Activated T-helper 2 cell treated with anti-CD3 and anti-CD28 coated beads, Interferon-gamma antibody, Interleukin-2, Interleukin-4, amounts not matched to agents 10 μg/mL and 5 μg/mL and 100 μg/mL, durations not matched to agents 14 hours and 24 hours and 36 hours (primary cell): ENCODE results near the gene ZBTB20. TPM values are rescaled to one million over a fixed set of nuclear protein-coding genes. Genes with fewer than 3 reads are reported as not detected.

Source experiments
- DNase-seq: peaks from one replicate; pipeline ENCODE4 v3.0.0; 2021; ENCODE audit warnings: low spot score
- H3K27ac Mint-ChIP-seq: one replicate; pipeline ENCODE4 v1.8.0; 2021; ENCODE audit warnings: mixed read lengths
- H3K27me3 Mint-ChIP-seq: one replicate; pipeline ENCODE4 v1.8.0; 2021; ENCODE audit warnings: low read depth, mixed read lengths
- H3K36me3 Mint-ChIP-seq: one replicate; pipeline ENCODE4 v1.8.0; 2021; ENCODE audit warnings: low read depth, mixed read lengths
- H3K4me1 Mint-ChIP-seq: one replicate; pipeline ENCODE4 v1.8.0; 2021; ENCODE audit warnings: low read depth, mixed read lengths
- H3K4me3 Mint-ChIP-seq: one replicate; pipeline ENCODE4 v1.8.0; 2021; ENCODE audit warnings: low read depth, mild to moderate bottlenecking, moderate library complexity, mixed read lengths
- H3K9me3 Mint-ChIP-seq: one replicate; pipeline ENCODE4 v1.8.0; 2021; ENCODE audit warnings: mixed read lengths
- intact Hi-C: fragments of 100-400 bp; cut with micrococcal nuclease; formaldehyde crosslinking; loops from one replicate; pipeline ENCODE4 v1.15.1; 2023
- total RNA-seq: library from RNA; stranded (reverse); gene quantifications from 2 replicates; pipeline ENCODE4 v1.2.3, GENCODE V29; 2022

Gene ZBTB20
- total RNA-seq, 1 donor from 2014 or later = 3.3 TPM

DNA sequence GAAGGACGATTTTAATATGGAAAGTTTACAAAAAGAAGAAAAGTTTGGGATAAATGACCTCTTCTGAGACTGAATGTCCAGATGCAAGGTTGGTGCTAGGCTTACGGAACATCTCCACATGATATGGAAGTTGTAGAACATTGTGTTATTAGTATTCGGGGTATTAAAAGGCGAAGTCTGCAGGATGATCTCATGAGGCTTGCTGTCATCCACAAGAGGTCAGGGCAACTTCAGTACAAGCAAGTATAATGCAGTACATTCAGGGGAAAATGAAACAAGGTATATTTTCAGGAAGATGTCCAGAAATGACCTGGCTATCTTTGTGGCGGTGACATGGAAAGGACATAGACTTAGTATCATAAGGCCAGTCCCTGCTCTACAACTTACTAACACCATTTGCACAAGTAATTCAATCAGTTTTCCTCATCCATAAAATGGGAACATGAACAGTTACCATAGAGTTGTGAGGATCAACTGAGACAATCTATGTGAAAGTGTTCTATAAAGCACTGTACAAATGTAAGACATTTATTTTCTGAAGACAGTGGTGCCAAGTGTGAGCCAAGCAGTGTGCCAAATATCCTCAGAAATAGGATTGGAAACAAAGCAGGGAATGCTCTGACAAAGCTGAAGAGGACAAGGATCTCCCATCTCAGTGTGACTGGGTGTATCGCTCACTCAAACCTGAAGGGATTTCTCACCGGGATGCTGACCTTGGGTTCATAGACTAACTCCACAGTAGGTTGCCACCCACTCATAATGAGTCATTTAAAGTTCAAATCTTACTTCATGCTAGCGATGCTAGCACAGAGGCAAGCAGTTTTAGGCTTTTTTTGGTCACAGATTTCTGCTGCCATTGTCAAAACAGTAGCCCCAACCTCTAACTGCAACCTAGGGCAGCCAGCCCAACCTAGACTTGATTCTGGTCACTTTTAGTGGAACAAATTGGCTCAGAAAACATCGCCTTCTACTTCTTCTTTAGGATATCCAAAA, 735.0 kb downstream of the ZBTB20 start:
- Mint-ChIP-seq H3K4me3 (no peak overlapping the region), H3K36me3 (no peaks in the 10 kb centered on the region), H3K9me3 (no peaks in the 10 kb centered on the region), H3K27me3 (no peaks in the 10 kb centered on the region), H3K27ac (peak overlapping the region; percentile 47), H3K4me1 (peaks cover 33% of the 10 kb centered on the region)
- no peak for DNase-seq
- intact Hi-C loops = loop anchor here (1.0 to 10.0 kb wide), 2 partner anchors 735 to 1243 kb away; partner anchors contain the start of gene ZBTB20

DNA sequence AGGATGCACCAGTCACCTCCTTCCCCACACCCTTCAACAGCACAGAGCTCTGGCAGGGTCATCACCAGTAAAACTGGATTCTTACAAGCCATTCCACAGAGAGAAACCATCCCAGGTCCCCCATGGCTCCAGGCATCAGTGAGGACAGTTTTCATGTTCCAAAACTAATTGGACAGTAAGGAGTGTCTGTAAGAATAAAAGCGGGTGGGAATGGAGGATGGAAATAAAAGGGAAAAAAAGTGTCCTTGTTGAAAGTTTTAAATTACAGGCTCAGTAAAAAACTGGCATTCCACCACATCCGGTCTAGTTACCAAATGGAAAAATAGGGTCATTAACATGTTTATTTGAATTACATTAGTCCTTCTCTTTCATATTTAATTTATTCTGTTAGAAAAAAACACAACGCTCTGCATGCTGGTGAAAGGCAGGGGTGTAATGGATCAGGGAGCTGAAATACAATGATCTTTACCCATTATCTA, 735.9 kb downstream of the ZBTB20 start:
- no peak for DNase-seq
- intact Hi-C loops = loop anchor here (10.0 kb wide), 1 partner anchor 1244 kb away; no protein-coding TSS in a partner anchor
- Mint-ChIP-seq H3K27me3 (no peaks in the 10 kb centered on the region), H3K27ac (peak overlapping the region; percentile 2), H3K9me3 (no peaks in the 10 kb centered on the region), H3K4me1 (peaks cover 27% of the 10 kb centered on the region), H3K36me3 (no peaks in the 10 kb centered on the region), H3K4me3 (no peak overlapping the region)

GRCh38 chr3:114408736-114409670, 738.1 kb downstream of the ZBTB20 start:
- no peak for DNase-seq
- intact Hi-C loops = no loop called here
- H3K27ac Mint-ChIP-seq = no peak overlapping the region
- no peaks in the 10 kb centered on the region for H3K36me3 Mint-ChIP-seq
- peaks cover 2% of the 10 kb centered on the region for H3K27me3 Mint-ChIP-seq
- H3K4me1 Mint-ChIP-seq = peaks cover 25% of the 10 kb centered on the region
- no peaks in the 10 kb centered on the region for H3K9me3 Mint-ChIP-seq
- H3K4me3 Mint-ChIP-seq = no peak overlapping the region

DNA sequence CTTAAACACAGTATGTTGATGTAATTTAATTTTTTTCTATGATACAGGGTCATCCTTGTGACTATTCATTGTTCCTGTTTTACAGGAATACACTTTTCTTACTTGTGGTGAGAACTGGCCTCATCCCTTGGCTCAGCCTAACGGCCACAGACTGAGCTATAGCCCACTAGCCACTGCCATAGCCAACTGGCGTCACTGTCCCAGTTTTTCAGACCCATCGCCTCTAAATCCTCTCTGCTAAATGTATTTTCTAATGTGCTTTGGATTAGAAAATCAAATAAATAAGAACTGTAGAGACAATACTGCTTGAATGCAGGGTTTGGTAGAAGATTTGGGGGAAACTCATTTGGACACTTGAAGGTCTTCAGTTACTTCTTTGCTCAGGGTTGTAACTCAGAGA, 740.2 kb downstream of the ZBTB20 start:
- Mint-ChIP-seq H3K27me3 (peaks cover 4% of the 10 kb centered on the region), H3K9me3 (no peaks in the 10 kb centered on the region), H3K36me3 (no peaks in the 10 kb centered on the region), H3K4me3 (no peak overlapping the region), H3K4me1 (peaks cover 10% of the 10 kb centered on the region), H3K27ac (no peak overlapping the region)
- intact Hi-C loops = no loop called here
- no peak for DNase-seq

DNA sequence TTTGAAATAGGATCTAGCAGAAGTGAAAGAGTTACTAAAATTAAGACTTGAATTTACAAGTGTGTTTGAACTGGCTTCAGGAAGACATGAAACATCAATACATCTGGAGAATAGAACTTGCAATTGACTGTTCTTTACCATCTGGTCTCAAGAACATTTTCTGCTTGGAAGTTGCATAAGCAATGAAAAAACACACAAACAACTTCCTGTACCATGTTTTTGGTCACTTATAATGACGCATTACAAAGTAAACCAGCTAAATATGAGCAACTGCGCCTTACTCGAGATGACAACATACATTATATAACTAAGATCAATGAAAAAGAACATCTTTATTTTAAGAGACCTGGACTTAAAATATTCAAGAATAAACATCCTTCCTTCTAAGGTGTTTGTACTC, 740.8 kb downstream of the ZBTB20 start:
- Mint-ChIP-seq H3K4me3 (no peak overlapping the region), H3K9me3 (no peaks in the 10 kb centered on the region), H3K27me3 (peaks cover 4% of the 10 kb centered on the region), H3K27ac (no peak overlapping the region), H3K4me1 (peaks cover 5% of the 10 kb centered on the region), H3K36me3 (no peaks in the 10 kb centered on the region)
- intact Hi-C loops = no loop called here
- DNase-seq = no peak

DNA sequence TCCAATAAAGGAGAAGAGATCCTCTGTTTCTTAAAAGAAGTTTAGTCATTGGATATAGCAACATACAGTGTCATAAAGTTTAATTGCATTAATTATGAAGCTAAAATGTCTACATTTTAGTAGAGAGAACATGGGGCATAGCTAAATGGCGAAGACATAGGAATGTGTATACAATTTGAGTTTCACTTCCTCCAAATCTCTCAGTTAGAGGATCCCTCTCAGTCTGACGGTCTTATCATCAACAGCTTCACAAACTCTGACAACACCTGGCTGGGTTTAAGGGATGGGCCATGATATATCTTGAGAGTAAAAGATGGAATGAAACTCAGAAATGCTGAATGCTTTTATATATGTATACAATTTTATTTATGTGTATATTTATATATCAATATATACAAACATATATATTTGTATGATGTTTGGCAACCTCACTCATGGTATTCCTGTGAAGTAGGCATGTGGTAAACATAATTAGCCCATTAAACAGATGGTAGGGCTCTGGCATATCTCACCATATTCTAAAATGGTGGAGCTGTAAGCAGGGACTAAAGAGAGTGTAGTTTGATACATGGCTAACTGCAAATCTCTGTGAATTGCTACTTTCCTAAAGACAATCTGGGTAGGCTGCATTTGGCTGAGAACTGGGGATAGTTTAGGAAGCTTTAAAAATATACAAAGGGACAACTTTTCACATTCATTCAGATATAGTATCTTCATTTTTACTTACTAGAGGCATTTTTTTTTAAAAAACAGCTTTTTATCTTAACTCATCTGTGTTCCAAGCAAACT, 741.7 kb downstream of the ZBTB20 start:
- no peak overlapping the region for H3K27ac Mint-ChIP-seq
- no peak overlapping the region for H3K4me3 Mint-ChIP-seq
- peaks cover 4% of the 10 kb centered on the region for H3K27me3 Mint-ChIP-seq
- intact Hi-C loops = no loop called here
- no peak for DNase-seq
- no peaks in the 10 kb centered on the region for H3K36me3 Mint-ChIP-seq
- H3K4me1 Mint-ChIP-seq = peaks cover 3% of the 10 kb centered on the region
- no peaks in the 10 kb centered on the region for H3K9me3 Mint-ChIP-seq

GRCh38 chr3:114404590-114404989, 742.5 kb downstream of the ZBTB20 start:
- DNase-seq = no peak
- no peaks in the 10 kb centered on the region for H3K36me3 Mint-ChIP-seq
- H3K9me3 Mint-ChIP-seq = no peaks in the 10 kb centered on the region
- H3K27me3 Mint-ChIP-seq = peaks cover 4% of the 10 kb centered on the region
- intact Hi-C loops = no loop called here
- no peak overlapping the region for H3K27ac Mint-ChIP-seq
- no peak overlapping the region for H3K4me3 Mint-ChIP-seq
- peaks cover 3% of the 10 kb centered on the region for H3K4me1 Mint-ChIP-seq

- H3K4me1 Mint-ChIP-seq = peaks cover 3% of the 10 kb centered on the region
- H3K9me3 Mint-ChIP-seq = no peaks in the 10 kb centered on the region
- H3K27me3 Mint-ChIP-seq = peaks cover 4% of the 10 kb centered on the region
- H3K36me3 Mint-ChIP-seq = no peaks in the 10 kb centered on the region
- DNase-seq = no peak
- no peak overlapping the region for H3K27ac Mint-ChIP-seq
- H3K4me3 Mint-ChIP-seq = no peak overlapping the region
- intact Hi-C loops = no loop called here
Observed at GRCh38 chr3:114402838-114403237, 744.2 kb downstream of the ZBTB20 start.

DNA sequence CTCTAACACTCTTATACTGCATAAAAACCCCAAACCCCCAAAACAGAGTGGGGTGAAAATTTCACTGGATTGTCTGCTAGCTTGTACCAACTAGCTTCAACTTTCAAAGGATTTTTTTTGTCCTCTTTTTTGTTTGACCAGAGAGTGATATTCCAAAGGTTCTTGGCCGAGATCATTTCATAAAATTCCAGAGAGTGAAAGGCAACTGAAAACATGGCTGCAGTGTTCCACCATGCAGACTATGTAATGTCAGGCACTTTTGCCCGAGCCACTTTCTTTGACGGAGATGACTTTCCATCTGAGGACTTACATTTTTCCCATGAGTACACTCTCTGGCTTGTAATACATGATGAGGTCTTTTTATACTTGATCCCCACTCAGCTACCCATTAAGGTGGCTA, 745.7 kb downstream of the ZBTB20 start:
- H3K4me1 Mint-ChIP-seq = peaks cover 3% of the 10 kb centered on the region
- no peak overlapping the region for H3K27ac Mint-ChIP-seq
- peaks cover 4% of the 10 kb centered on the region for H3K27me3 Mint-ChIP-seq
- no peaks in the 10 kb centered on the region for H3K36me3 Mint-ChIP-seq
- H3K4me3 Mint-ChIP-seq = no peak overlapping the region
- no peaks in the 10 kb centered on the region for H3K9me3 Mint-ChIP-seq
- no peak for DNase-seq
- intact Hi-C loops = no loop called here

DNA sequence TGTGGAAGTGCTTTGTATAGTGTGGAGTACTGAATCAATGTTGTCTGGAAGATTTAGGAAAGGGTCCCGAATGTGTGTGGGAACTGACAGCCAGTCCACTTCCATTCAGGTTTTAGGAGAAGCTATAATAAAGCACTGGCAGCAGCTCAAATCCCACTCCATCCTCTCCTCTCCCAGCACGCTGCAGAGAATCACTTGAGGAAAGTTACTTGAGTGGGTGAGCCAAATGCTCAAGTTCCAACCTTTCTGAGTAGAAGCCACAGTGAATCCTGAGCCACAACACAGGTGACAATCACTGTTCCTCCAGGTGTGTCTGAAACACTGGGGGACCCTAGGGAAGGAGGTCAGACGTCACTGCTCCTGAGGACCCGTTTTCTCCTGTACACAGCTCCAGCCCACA, 746.7 kb downstream of the ZBTB20 start:
- Mint-ChIP-seq H3K4me1 (peaks cover 3% of the 10 kb centered on the region), H3K27me3 (peaks cover 4% of the 10 kb centered on the region), H3K9me3 (no peaks in the 10 kb centered on the region), H3K36me3 (no peaks in the 10 kb centered on the region), H3K27ac (no peak overlapping the region), H3K4me3 (no peak overlapping the region)
- intact Hi-C loops = no loop called here
- no peak for DNase-seq

DNA sequence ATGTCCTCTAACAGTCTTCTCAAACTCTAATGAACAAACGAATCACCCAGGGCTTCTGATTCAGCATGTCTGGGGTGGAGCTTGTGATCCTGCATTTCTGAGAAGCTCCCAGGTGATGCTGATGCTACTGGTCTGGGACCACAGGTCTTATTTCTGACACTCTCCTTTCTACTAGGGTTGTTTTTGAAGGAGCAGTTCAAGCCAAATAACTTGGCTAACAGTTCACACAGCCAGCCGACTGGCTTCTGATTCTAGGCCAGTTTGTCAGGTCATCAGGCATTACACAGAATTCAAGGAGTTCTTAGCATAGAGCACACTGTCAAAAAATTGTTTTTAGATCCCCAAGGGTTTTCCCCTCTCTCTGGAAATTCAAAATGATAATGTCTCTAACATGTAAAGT, 752.5 kb downstream of the ZBTB20 start:
- Mint-ChIP-seq H3K27me3 (no peaks in the 10 kb centered on the region), H3K4me1 (peaks cover 4% of the 10 kb centered on the region), H3K4me3 (no peak overlapping the region), H3K9me3 (no peaks in the 10 kb centered on the region), H3K27ac (no peak overlapping the region), H3K36me3 (no peaks in the 10 kb centered on the region)
- intact Hi-C loops = no loop called here
- DNase-seq = no peak
